Measurements from ENCODE around the gene SPNS3. TPM values are rescaled to one million over a fixed set of nuclear protein-coding genes. Genes with fewer than 3 reads are reported as not detected.

The SPNS3 gene
- total and polyA plus RNA-seq, 2 of the 4 experiments (the other 2 are of a cell fraction) = 0.18 TPM; not detected in 1

DNA sequence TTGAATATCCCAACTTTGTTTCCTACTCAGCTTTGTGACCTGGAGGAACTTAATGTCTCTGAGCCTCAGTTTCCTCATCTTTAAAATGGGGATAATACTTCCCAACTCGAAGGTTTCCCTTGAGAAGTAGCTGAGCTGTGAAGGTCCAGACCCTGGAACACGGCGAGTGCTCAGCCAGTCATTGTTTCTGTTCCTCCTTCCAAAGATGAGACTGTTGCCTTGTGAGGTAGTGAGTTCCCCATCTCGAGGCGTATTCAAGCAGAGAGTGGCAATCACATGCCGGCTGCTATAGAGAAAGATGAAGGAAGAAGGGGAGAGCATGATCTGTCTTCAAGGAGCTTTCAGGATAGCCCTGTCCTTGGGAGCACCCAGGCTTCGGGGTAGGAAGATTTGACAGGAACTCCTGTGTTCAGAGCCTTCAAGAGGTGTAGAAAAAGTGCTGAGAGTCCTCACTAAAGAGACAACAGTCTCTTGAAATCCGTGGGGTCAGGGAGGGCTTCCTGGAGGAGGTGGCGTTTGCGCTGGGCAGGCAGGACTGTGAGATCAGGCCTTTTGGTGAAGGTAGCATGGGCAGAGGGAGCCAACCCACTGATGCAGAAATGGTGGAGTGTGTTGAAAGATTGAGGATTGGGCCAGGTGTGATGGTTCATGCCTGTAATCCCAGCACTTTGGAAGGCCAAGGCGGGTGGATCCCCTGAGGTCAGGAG, 92.1 kb downstream of the SPNS3 start:
- intact Hi-C loops (cut with micrococcal nuclease) = no loop called here
- Histone ChIP-seq H2AK9ac (replicated peaks; ENCODE audit: low read depth, low read length, poor library complexity) (no peak overlapping the region), H2BK120ac (ENCODE audit: low read depth, low read length) (no peak overlapping the region), H2AK5ac (ENCODE audit: low read depth, low read length) (no peak overlapping the region), H3K56ac (ENCODE audit: extremely low read depth, insufficient read depth, low read length) (no peak overlapping the region), H3K4me3 (ENCODE audit: insufficient read depth, low read depth, low read length) (no peak overlapping the region), H3K18ac (ENCODE audit: low read depth, low read length) (no peak overlapping the region), H3K4me2 (ENCODE audit: low read depth, low read length) (no peak overlapping the region), H3K27me3 (ENCODE audit: control insufficient read depth, insufficient read depth, low read length) (peaks cover 23% of the 10 kb centered on the region), H2BK5ac (ENCODE audit: low read depth, low read length, poor library complexity, severe bottlenecking) (no peak overlapping the region), H4K91ac (ENCODE audit: insufficient read depth, low read depth, low read length) (no peak overlapping the region), H3K36me3 (ENCODE audit: control insufficient read depth, insufficient read depth, low read length) (no peaks in the 10 kb centered on the region), H3K79me1 (ENCODE audit: low read depth in 1 of 2, low read length in 2 of 2) (no peaks in the 10 kb centered on the region), H2BK15ac (ENCODE audit: low read depth, low read length) (no peak overlapping the region), H2AFZ (replicated peaks; ENCODE audit: low read length, poor library complexity) (no peak overlapping the region), H3K27ac (ENCODE audit: insufficient read depth, low read length) (no peak overlapping the region), H2BK20ac (ENCODE audit: low read depth, low read length) (no peak overlapping the region), H3K23ac (ENCODE audit: low read depth, low read length) (no peak overlapping the region), H3K9me3 (ENCODE audit: control insufficient read depth, insufficient read depth, low read length) (no peaks in the 10 kb centered on the region), H3K14ac (replicated peaks; ENCODE audit: low read depth, low read length) (no peak overlapping the region), H3K4ac (ENCODE audit: low read depth, low read length) (no peak overlapping the region), H3K4me1 (ENCODE audit: control insufficient read depth, insufficient read depth, low read length) (no peaks in the 10 kb centered on the region; the same call in 1 of the 2 replicates), H4K5ac (ENCODE audit: low read depth, low read length) (no peak overlapping the region), H3K9me1 (ENCODE audit: insufficient read depth, low read length) (no peaks in the 10 kb centered on the region), H4K8ac (ENCODE audit: low read depth in 2 of 2, low read length in 2 of 2) (no peak overlapping the region), H4K20me1 (ENCODE audit: insufficient read depth, low read length) (no peaks in the 10 kb centered on the region), H3K9ac (ENCODE audit: low read depth, low read length) (no peak overlapping the region)
- no TSS peak for BruUV-seq (replicated peaks)
- no peak for ATAC-seq (ENCODE audit: low read depth)
- WGBS, 2 experiments (ENCODE audit: extremely low coverage in 2 of 2, insufficient read length in 1 of 2) = 78% methylated on average over 6 of the region's 11 CpGs; no CpG with 5 or more reads in 1 of the 2 experiments
- dilution Hi-C loops (cut with HindIII; ENCODE audit: low sequenced_read_pairs, unreplicated experiment) = no loop called here
- no peak for DNase-seq
- ChIA-PET CTCF (interaction anchor here (0.7 to 0.8 kb wide), 2 partner anchors 8 to 40 kb away, joined by 3 read pairs; no protein-coding TSS in a partner anchor), POLR2A (ENCODE audit: unreplicated experiment) (no interaction called here)
- TF ChIP-seq POLR2A (IDR thresholded peaks at IDR 0.05; ENCODE audit: low read depth, low read length) = no peak
- no peak for TF ChIP-seq SMC3 (IDR thresholded peaks at IDR 0.05; ENCODE audit: low read depth, low read length)
- TF ChIP-seq, protein P1, sequence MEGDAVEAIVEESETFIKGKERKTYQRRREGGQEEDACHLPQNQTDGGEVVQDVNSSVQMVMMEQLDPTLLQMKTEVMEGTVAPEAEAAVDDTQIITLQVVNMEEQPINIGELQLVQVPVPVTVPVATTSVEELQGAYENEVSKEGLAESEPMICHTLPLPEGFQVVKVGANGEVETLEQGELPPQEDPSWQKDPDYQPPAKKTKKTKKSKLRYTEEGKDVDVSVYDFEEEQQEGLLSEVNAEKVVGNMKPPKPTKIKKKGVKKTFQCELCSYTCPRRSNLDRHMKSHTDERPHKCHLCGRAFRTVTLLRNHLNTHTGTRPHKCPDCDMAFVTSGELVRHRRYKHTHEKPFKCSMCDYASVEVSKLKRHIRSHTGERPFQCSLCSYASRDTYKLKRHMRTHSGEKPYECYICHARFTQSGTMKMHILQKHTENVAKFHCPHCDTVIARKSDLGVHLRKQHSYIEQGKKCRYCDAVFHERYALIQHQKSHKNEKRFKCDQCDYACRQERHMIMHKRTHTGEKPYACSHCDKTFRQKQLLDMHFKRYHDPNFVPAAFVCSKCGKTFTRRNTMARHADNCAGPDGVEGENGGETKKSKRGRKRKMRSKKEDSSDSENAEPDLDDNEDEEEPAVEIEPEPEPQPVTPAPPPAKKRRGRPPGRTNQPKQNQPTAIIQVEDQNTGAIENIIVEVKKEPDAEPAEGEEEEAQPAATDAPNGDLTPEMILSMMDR (conservative IDR thresholded peaks at IDR 0.05; ENCODE audit: low read depth, low read length) = no peak
- no peak for TF ChIP-seq RCOR1 (IDR thresholded peaks at IDR 0.05; ENCODE audit: insufficient replicate concordance, low read length)
- no peak for TF ChIP-seq MAFK (IDR thresholded peaks at IDR 0.05; ENCODE audit: low read depth, low read length)
- TF ChIP-seq FOS (IDR thresholded peaks at IDR 0.05; ENCODE audit: low read depth, low read length) = no peak
- no peak for TF ChIP-seq CHD1 (IDR thresholded peaks at IDR 0.05; ENCODE audit: low read depth, low read length)
- TF ChIP-seq MXI1 (IDR thresholded peaks at IDR 0.05; ENCODE audit: borderline replicate concordance, low read depth, low read length) = no peak
- no peak for TF ChIP-seq BHLHE40 (IDR thresholded peaks at IDR 0.05; ENCODE audit: low read depth, low read length)
- no peak for TF ChIP-seq MAZ (IDR thresholded peaks at IDR 0.05; ENCODE audit: borderline replicate concordance, low read depth, low read length)
- no peak for TF ChIP-seq RFX5 (IDR thresholded peaks at IDR 0.05; ENCODE audit: low read depth, low read length)
- no peak for TF ChIP-seq NFE2L2 (IDR thresholded peaks at IDR 0.05; ENCODE audit: low read depth, low read length)
- TF ChIP-seq RAD21 (IDR thresholded peaks at IDR 0.05; ENCODE audit: low read length) = no peak
- TF ChIP-seq, protein P2, sequence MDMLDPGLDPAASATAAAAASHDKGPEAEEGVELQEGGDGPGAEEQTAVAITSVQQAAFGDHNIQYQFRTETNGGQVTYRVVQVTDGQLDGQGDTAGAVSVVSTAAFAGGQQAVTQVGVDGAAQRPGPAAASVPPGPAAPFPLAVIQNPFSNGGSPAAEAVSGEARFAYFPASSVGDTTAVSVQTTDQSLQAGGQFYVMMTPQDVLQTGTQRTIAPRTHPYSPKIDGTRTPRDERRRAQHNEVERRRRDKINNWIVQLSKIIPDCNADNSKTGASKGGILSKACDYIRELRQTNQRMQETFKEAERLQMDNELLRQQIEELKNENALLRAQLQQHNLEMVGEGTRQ (IDR thresholded peaks at IDR 0.05; ENCODE audit: low read depth, low read length) = no peak
- TF ChIP-seq CEBPB (IDR thresholded peaks at IDR 0.05; ENCODE audit: low read depth, low read length) = no peak
- TF ChIP-seq, protein P3, sequence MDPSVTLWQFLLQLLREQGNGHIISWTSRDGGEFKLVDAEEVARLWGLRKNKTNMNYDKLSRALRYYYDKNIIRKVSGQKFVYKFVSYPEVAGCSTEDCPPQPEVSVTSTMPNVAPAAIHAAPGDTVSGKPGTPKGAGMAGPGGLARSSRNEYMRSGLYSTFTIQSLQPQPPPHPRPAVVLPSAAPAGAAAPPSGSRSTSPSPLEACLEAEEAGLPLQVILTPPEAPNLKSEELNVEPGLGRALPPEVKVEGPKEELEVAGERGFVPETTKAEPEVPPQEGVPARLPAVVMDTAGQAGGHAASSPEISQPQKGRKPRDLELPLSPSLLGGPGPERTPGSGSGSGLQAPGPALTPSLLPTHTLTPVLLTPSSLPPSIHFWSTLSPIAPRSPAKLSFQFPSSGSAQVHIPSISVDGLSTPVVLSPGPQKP (IDR thresholded peaks at IDR 0.05; ENCODE audit: borderline replicate concordance, low read depth, low read length) = no peak
- in situ Hi-C loops (cut with MboI; ENCODE audit: low sequenced_read_pairs) = no loop called here

All from IMR-90 (cell line).